ENCODE data around the gene PALS2. TPM values are rescaled to one million over a fixed set of nuclear protein-coding genes. Genes with fewer than 3 reads are reported as not detected.

PALS2 gene
- total RNA-seq, 1 donor = 23.7 TPM

DNA sequence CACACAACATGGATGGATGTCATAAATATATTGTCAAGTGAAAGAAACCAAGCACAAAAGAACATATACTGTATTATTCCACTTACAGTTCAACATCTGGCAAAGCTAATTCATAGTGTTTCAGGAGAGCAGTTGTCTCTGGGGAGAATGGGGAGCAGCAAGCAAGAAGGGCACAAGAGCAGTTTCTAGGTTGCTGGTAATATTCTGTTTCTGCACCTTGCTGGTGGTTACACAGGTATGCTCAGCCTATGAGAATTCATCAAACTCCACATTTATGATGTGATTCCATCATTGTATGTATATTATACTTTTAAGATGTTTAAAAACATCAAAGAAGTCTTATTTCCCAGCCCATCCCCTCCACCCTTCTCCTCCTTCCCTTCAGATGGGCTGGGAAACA is 18.1 kb upstream of the PALS2 start:
- TF ChIP-seq, protein P1, sequence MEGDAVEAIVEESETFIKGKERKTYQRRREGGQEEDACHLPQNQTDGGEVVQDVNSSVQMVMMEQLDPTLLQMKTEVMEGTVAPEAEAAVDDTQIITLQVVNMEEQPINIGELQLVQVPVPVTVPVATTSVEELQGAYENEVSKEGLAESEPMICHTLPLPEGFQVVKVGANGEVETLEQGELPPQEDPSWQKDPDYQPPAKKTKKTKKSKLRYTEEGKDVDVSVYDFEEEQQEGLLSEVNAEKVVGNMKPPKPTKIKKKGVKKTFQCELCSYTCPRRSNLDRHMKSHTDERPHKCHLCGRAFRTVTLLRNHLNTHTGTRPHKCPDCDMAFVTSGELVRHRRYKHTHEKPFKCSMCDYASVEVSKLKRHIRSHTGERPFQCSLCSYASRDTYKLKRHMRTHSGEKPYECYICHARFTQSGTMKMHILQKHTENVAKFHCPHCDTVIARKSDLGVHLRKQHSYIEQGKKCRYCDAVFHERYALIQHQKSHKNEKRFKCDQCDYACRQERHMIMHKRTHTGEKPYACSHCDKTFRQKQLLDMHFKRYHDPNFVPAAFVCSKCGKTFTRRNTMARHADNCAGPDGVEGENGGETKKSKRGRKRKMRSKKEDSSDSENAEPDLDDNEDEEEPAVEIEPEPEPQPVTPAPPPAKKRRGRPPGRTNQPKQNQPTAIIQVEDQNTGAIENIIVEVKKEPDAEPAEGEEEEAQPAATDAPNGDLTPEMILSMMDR (IDR thresholded peaks at IDR 0.05; ENCODE audit: insufficient read depth, low read depth, low read length) = no peak
- no peak for DNase-seq (ENCODE audit: low read depth)
- H3K4me3 ChIP-seq (ENCODE audit: low read depth, low read length) = no peak overlapping the region

- DNase-seq (ENCODE audit: low read depth) = no peak
- H3K4me3 ChIP-seq (ENCODE audit: low read depth, low read length) = no peak overlapping the region
- TF ChIP-seq, protein P1 (IDR thresholded peaks at IDR 0.05; ENCODE audit: insufficient read depth, low read depth, low read length) = no peak
Observed at GRCh38 chr7:24555719-24556118, 17.5 kb upstream of the PALS2 start.

- H3K4me3 ChIP-seq (ENCODE audit: low read depth, low read length) = no peak overlapping the region
- DNase-seq (ENCODE audit: low read depth) = no peak
- TF ChIP-seq, protein P1 (IDR thresholded peaks at IDR 0.05; ENCODE audit: insufficient read depth, low read depth, low read length) = no peak
Observed at GRCh38 chr7:24560772-24561171, 12.5 kb upstream of the PALS2 start.

- TF ChIP-seq, protein P1 (IDR thresholded peaks at IDR 0.05; ENCODE audit: insufficient read depth, low read depth, low read length) = no peak
- no peak for DNase-seq (ENCODE audit: low read depth)
- no peak overlapping the region for H3K4me3 ChIP-seq (ENCODE audit: low read depth, low read length)
Observed at GRCh38 chr7:24566274-24566673, 7.0 kb upstream of the PALS2 start.

DNA sequence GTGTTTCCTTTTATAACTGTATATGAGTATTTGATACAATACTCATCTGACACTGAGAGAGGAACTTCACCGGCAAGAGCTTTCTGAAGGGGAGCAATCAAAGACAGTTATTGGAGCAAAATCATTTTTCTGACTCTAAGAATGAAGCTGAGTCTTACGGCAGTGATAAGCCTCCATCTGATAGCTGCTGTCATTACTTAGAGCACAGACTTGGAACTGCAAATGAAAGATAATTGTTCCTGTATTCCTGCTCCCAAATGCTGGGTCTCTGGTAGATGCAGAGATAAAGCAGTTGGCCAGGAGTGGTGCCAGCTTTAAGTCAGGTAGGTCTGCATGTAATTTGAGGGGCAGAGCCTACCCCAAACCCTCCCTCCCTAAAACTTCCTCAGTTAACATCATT is 2.3 kb upstream of the PALS2 start:
- DNase-seq (ENCODE audit: low read depth) = no peak
- TF ChIP-seq, protein P1 (IDR thresholded peaks at IDR 0.05; ENCODE audit: insufficient read depth, low read depth, low read length) = no peak
- H3K4me3 ChIP-seq (ENCODE audit: low read depth, low read length) = no peak overlapping the region

DNA sequence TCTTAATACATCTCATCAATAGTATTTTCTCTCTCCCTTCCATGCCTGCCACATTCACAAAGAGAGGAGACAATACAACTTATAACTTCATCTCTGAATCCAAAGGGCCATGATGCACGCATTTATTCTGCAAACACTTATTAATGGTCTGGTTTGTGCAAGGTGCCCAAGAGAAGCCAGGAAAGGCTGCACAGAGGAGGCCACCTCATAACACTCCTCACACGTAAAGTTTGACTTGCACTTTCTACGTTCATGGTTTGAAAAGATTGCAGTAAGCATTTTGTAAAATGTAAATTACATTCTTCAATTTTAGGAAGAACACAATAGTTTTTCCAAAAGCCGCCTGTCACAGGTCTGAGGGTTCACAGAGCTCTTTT is 1.2 kb upstream of the PALS2 start:
- TF ChIP-seq, protein P1 (IDR thresholded peaks at IDR 0.05; ENCODE audit: insufficient read depth, low read depth, low read length) = no peak
- no peak for DNase-seq (ENCODE audit: low read depth)
- no peak overlapping the region for H3K4me3 ChIP-seq (ENCODE audit: low read depth, low read length)

- DNase-seq (ENCODE audit: low read depth) = peak; percentile 18
- TF ChIP-seq, protein P1 (IDR thresholded peaks at IDR 0.05; ENCODE audit: insufficient read depth, low read depth, low read length) = no peak
- peak overlapping the region; percentile 76 for H3K4me3 ChIP-seq (ENCODE audit: low read depth, low read length)
Observed at GRCh38 chr7:24572393-24572996, 757 bp upstream of the PALS2 start.
